Heart right ventricle (tissue), 16 donors: ENCODE data around the gene C15orf40. TPM values are rescaled to one million over a fixed set of nuclear protein-coding genes. Genes with fewer than 3 reads are reported as not detected.

Source experiments
- ATAC-seq, 8 donors: fragments of 200-7000 bp; cut with Tn5 transposase; one replicate each; pipeline ENCODE4 v1.9.1; 2020; ENCODE audit warnings: mild to moderate bottlenecking in 8 of 8, moderate library complexity in 8 of 8, moderate number of reproducible peaks in 1 of 8
- DNase-seq, 2 donors: peaks; one replicate each; pipeline ENCODE4 v3.0.0-alpha.2; 2020
- H3K27ac ChIP-seq, 10 donors: fragments of 200-600 bp; sonication (generic) in 2 of 10; one replicate each; pipeline versions ENCODE4 v1.5.0 to v1.8.0; 2020 to 2022; ENCODE audit warnings: mild to moderate bottlenecking in 3 of 10
- H3K27me3 ChIP-seq, 7 donors: fragments of 200-600 bp; one replicate each; pipeline ENCODE4 v1.8.0; 2021 to 2022; ENCODE audit warnings: mild to moderate bottlenecking in 2 of 7
- H3K36me3 ChIP-seq, 9 donors: fragments of 200-600 bp; sonication (generic) in 1 of 9; one replicate each; pipeline versions ENCODE4 v1.5.0 to v1.8.0; 2020 to 2022; ENCODE audit warnings: mild to moderate bottlenecking in 2 of 9
- H3K4me1 ChIP-seq, 9 donors: fragments of 200-600 bp; sonication (generic) in 1 of 9; one replicate each; pipeline versions ENCODE4 v1.5.0 to v1.8.0; 2020 to 2022; ENCODE audit warnings: mild to moderate bottlenecking in 4 of 9
- H3K4me3 ChIP-seq, 10 donors: fragments of 200-600 bp; sonication (generic) in 2 of 10; one replicate each; pipeline versions ENCODE4 v1.5.0 to v1.8.0; 2020 to 2022; ENCODE audit warnings: mild to moderate bottlenecking in 7 of 10, moderate library complexity in 2 of 10
- H3K9me3 ChIP-seq, 11 donors: fragments of 200-600 bp in 10 of 11; sonication (generic) in 2 of 11; one replicate each; pipeline versions ENCODE4 v1.5.0 to v1.8.0; 2013 to 2022; ENCODE audit warnings: mild to moderate bottlenecking in 2 of 11, control low read depth in 1 of 11, moderate library complexity in 1 of 11
- WGBS, 2 donors: extraction: QIAGEN DNeasy Blood & Tissue Kit; methylation state at CpG; one replicate each; pipeline ENCODE4 v1.1.7; 2013; ENCODE audit warnings: inconsistent platforms in 1 of 2; 5-methylcytosine and 5-hydroxymethylcytosine counted together
- intact Hi-C, 10 donors: fragments of 100-400 bp; cut with DNase I; formaldehyde crosslinking; loops; one replicate each; pipeline versions ENCODE4 v1.11.1 to v1.14.2; 2022
- polyA plus RNA-seq, 2 donors: library from polyadenylated mRNA; stranded (reverse); fragments of 200-250 nt; gene quantifications; one replicate each; pipeline ENCODE4 v1.2.3, GENCODE V29; 2013
- total RNA-seq, 10 donors: library from RNA; stranded (reverse); fragmentation: NEBNext Ultra II Directional in 3 of 10; extraction: Animal tissue kit (Norgen Biotek cat#: 25700) in 3 of 10; gene quantifications; one replicate each; pipeline versions ENCODE4 v1.2.1 to v1.2.4, GENCODE V29; 2021 to 2023
- TF ChIP-seq, protein P1 (sequence below), 9 donors: fragments of 200-600 bp; sonication (generic) in 2 of 9; IDR thresholded peaks; one replicate each; pipeline versions ENCODE4 v1.5.0 to v1.8.0; 2021 to 2022; ENCODE audit warnings: antibody characterized with exemption in 9 of 9, mild to moderate bottlenecking in 5 of 9, moderate library complexity in 1 of 9
- donor health status: Arrhythmogenic right ventricular cardiomyopathy.
- donor health status: ischemic (EF 13 %, LVEDD 7.1; RV severe dilation, severe dysfunction).
- donor health status: healthy with polysubstance abuse.
- donor health status: DM: no; HTN: yes; CAD: no.
- donor health status: DM: no; HTN: no; CAD: no.
- donor health status: ischemic (EF 25% LVEDD 6.9; RV normal size, moderate dysfunction).
- donor health status: ischemic (EF 25% LVEDD 5.7; RV mildly dilated, moderate dysfunction).
- donor health status: healthy.
- donor health status: DM: yes; HTN: yes; CAD: no.
- donor health status: Ischemic cardiomyopathy.
- donor health status: ischemic (EF 35%, LVEDD 5.7; RV mildly dilated, moderate dysfunction).
- donor health status: nonischemic (EF 11% LVEDD 7.7; RV severe dilation, severe dysfunction).
- donor health status: DM: yes; HTN: yes; CAD: no.
- donor health status: PGD.
- donor health status: ischemic (EF 29% LVEDD 5.4; RV normal size, mild dysfunction).
- donor health status: nonischemic (EF 23%, LVEDD 6.1; RV moderate dilation, normal function).

C15orf40 gene
- total and polyA plus RNA-seq, 12 donors = 7.5 to 19.6 (median 11.3) TPM

DNA sequence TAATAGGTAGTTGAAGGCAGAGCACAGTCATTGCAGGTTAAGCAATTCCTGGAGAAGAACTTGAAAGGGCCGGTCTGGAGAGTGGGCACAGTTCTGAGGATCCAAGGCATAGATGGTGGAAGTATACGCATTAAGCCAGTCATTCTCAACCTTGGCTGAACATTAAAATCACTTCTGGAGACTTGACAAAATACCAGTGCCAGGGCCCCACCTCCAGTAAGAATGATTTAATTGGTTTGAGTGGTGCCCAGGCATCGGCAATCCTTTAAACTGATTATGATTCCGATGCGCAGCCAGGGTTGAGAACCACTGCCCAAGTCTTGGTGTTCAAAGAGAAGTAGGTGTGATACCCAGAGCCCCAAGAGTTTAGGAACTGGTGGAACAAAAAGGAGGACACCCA is 52.0 kb downstream of the C15orf40 start:
- no peak for DNase-seq
- intact Hi-C loops = no loop called here
- Histone ChIP-seq H3K4me1 (peaks cover 0 to 29% (median 0%) of the 10 kb centered on the region in 9 donors), H3K9me3 (no peaks in the 10 kb centered on the region), H3K4me3 (no peak overlapping the region), H3K36me3 (no peaks in the 10 kb centered on the region), H3K27me3 (no peaks in the 10 kb centered on the region), H3K27ac (no peak overlapping the region)
- ATAC-seq = no peak
- WGBS, 2 donors = 91 to 95% methylated on average over 5 of the region's 5 CpGs
- TF ChIP-seq, protein P1, sequence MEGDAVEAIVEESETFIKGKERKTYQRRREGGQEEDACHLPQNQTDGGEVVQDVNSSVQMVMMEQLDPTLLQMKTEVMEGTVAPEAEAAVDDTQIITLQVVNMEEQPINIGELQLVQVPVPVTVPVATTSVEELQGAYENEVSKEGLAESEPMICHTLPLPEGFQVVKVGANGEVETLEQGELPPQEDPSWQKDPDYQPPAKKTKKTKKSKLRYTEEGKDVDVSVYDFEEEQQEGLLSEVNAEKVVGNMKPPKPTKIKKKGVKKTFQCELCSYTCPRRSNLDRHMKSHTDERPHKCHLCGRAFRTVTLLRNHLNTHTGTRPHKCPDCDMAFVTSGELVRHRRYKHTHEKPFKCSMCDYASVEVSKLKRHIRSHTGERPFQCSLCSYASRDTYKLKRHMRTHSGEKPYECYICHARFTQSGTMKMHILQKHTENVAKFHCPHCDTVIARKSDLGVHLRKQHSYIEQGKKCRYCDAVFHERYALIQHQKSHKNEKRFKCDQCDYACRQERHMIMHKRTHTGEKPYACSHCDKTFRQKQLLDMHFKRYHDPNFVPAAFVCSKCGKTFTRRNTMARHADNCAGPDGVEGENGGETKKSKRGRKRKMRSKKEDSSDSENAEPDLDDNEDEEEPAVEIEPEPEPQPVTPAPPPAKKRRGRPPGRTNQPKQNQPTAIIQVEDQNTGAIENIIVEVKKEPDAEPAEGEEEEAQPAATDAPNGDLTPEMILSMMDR (IDR thresholded peaks at IDR 0.05) = no peak

DNA sequence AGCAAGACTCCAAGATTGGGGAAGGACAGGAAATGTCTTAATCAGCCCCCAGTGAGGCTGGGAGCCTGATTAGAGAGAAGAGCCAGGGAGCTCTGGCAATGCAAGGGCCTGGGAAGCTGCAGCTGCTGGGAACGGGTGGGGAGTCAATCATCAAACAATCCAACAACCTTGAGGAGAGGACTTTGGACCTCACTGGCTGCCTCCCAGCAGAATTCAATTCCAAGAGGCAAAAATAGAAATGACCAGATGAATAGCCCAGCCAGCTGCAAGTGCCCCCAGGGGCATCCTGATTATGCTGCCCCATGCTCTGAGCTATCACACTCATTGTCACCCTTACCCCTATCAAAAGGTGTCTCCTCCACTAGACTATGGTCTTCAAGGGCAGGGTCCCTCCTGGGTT is 52.8 kb downstream of the C15orf40 start:
- H3K4me1 ChIP-seq = peaks cover 0 to 22% (median 0%) of the 10 kb centered on the region in 9 donors
- ATAC-seq (peak; percentile 41 to 88 (median 69)), DNase-seq (no peak)
- TF ChIP-seq, protein P1 (IDR thresholded peaks at IDR 0.05) = no peak
- peaks cover 0 to 5% (median 0%) of the 10 kb centered on the region in 7 donors for H3K27me3 ChIP-seq
- 11 to 67% methylated on average over 1 of the region's 1 CpG for WGBS, 2 donors
- H3K4me3 ChIP-seq = no peak overlapping the region
- intact Hi-C loops = no loop called here
- peak overlapping the region in 2 of 10 donors; percentile 41 to 58 for H3K27ac ChIP-seq
- no peaks in the 10 kb centered on the region for H3K36me3 ChIP-seq
- H3K9me3 ChIP-seq = no peaks in the 10 kb centered on the region

GRCh38 chr15:82952158-82953081 is 59.0 kb downstream of the C15orf40 start, which contains the start of gene HOMER2:
HOMER2 (minus strand) TSS chr15:82952720; CDS start chr15:82952535, 185 bp downstream.
- Histone ChIP-seq H3K36me3 (no peaks in the 10 kb centered on the region), H3K27me3 (peaks cover 0 to 33% (median 8%) of the 10 kb centered on the region in 7 donors), H3K9me3 (no peaks in the 10 kb centered on the region), H3K4me1 (peaks cover 0 to 22% (median 5%) of the 10 kb centered on the region in 9 donors), H3K27ac (peak within 1 kb of the TSS; percentile 29 to 82 (median 71)), H3K4me3 (peak within 1 kb of the TSS; percentile 48 to 64 (median 60))
- TF ChIP-seq, protein P1 (IDR thresholded peaks at IDR 0.05) = peak in 1 of 9 donors; percentile 18
- ATAC-seq (peak; percentile 49 to 82 (median 75)), DNase-seq (peak in 1 of 2 donors; percentile 34)
- intact Hi-C loops = no loop called here
- 1% methylated on average over 52 to 117 of the region's 119 CpGs for WGBS, 2 donors

DNA sequence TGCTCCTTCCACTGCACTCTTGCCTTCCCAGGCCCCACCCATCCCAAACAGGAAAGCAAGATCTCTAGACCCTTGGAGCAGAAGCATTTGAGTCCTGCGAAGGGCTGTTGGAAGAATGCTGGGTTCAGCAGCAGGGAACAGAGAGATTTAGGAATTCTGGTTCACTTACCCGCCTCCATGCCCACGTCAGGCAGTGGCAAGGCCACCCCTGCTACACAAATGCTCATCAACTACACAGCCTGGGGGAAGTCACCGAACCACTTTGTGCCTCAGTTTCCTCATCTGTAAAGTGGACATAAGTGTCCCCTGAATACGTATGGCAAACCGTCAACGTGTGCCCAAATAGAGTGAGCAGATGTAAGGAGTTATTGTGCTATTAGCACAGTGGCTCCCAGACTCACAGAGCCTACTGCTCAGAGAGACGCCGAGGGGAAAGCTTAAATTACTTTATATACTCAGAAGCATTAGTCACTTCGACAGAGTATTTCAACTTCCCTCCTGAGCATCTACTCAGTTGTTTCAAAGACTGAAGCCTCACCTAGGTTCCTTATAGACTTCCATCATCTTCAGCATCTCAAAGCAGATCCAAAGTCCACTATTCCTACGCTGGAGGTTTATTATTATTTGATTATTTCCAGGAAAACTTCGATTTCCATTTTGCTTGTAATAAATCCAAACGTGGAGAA is 59.8 kb downstream of the C15orf40 start:
- intact Hi-C loops = no loop called here
- DNase-seq (no peak), ATAC-seq (peak in 5 of 8 donors; percentile 15 to 26 (median 22))
- Histone ChIP-seq H3K9me3 (no peaks in the 10 kb centered on the region), H3K4me3 (peak overlapping the region; percentile 48 to 64 (median 60)), H3K27ac (peak overlapping the region in 7 of 10 donors; percentile 52 to 82 (median 69)), H3K4me1 (peaks cover 0 to 22% (median 5%) of the 10 kb centered on the region in 9 donors), H3K36me3 (no peaks in the 10 kb centered on the region), H3K27me3 (peaks cover 0 to 33% (median 8%) of the 10 kb centered on the region in 7 donors)
- TF ChIP-seq, protein P1 (IDR thresholded peaks at IDR 0.05) = no peak
- 57 to 62% methylated on average over 13 of the region's 13 CpGs for WGBS, 2 donors
